ENCODE results near the gene MED8.
A peak's percentile ranks its signal among the peaks of the same experiment; 100 is the strongest.

Gene MED8

GRCh38 chr1:43389326-43390313 is at the start of gene MED8, which contains the start of gene SZT2:
MED8 (minus strand) TSS chr1:43389800; CDS start chr1:43389764, 36 bp downstream.
SZT2 (plus strand) TSS chr1:43389899; CDS start chr1:43389969, 70 bp downstream.
- peak; percentile 96 for DNase-seq

GRCh38 chr1:43438953-43439581 is 49.5 kb upstream of the MED8 start:
- no peak for DNase-seq

- DNase-seq = no peak
Observed at GRCh38 chr1:43438576-43438952, 49.0 kb upstream of the MED8 start.

GRCh38 chr1:43438006-43438405 is 48.4 kb upstream of the MED8 start:
- DNase-seq = no peak

- no peak for DNase-seq
Observed at GRCh38 chr1:43437031-43437973, 47.7 kb upstream of the MED8 start.

- DNase-seq = no peak
Observed at GRCh38 chr1:43436371-43436770, 46.8 kb upstream of the MED8 start.

GRCh38 chr1:43435146-43436145 is 45.8 kb upstream of the MED8 start:
- DNase-seq = no peak

GRCh38 chr1:43434256-43434655 is 44.7 kb upstream of the MED8 start:
- DNase-seq = no peak

- no peak for DNase-seq
Observed at GRCh38 chr1:43432907-43433306, 43.3 kb upstream of the MED8 start.

GRCh38 chr1:43432171-43432860 is 42.7 kb upstream of the MED8 start:
- no peak for DNase-seq

- no peak for DNase-seq
Observed at GRCh38 chr1:43431676-43432075, 42.1 kb upstream of the MED8 start.

- DNase-seq = no peak
Observed at GRCh38 chr1:43430831-43431230, 41.2 kb upstream of the MED8 start.

GRCh38 chr1:43427941-43428340 is 38.3 kb upstream of the MED8 start:
- DNase-seq = no peak

- DNase-seq = no peak
Observed at GRCh38 chr1:43427524-43427923, 37.9 kb upstream of the MED8 start.

GRCh38 chr1:43426221-43426620 is 36.6 kb upstream of the MED8 start:
- DNase-seq = no peak

- DNase-seq = no peak
Observed at GRCh38 chr1:43425045-43425444, 35.4 kb upstream of the MED8 start.

- DNase-seq = no peak
Observed at GRCh38 chr1:43423672-43424550, 34.3 kb upstream of the MED8 start.

GRCh38 chr1:43422995-43423671 is 33.5 kb upstream of the MED8 start:
- DNase-seq = no peak
